Calu3 (cell line): ENCODE measurements around the gene KRTAP19-8. TPM values are rescaled to one million over a fixed set of nuclear protein-coding genes. Genes with fewer than 3 reads are reported as not detected.

Experiments
- BruUV-seq: library from RNA; stranded (reverse); fragments of 400-500 nt; replicated peaks from 2 replicates; lab custom pipeline; 2021; lab: Mats Ljungman, UMichigan
- CTCF ChIA-PET: fragments of 300-600 bp; sonication (Branson Sonifier 250); formaldehyde crosslinking; loops from one replicate; lab custom pipeline; 2022; ENCODE audit warnings: antibody characterized with exemption; lab: Charles Lee
- DNase-seq: peaks from one replicate; pipeline ENCODE4 v3.0.0; 2022
- H3K27ac Mint-ChIP-seq: one replicate; pipeline ENCODE4 v1.8.0; 2022; ENCODE audit warnings: mixed read lengths; ENCODE audit not compliant: unreplicated experiment
- H3K27me3 Mint-ChIP-seq: one replicate; pipeline ENCODE4 v1.8.0; 2022; ENCODE audit warnings: mixed read lengths; ENCODE audit not compliant: unreplicated experiment
- H3K36me3 Mint-ChIP-seq: one replicate; pipeline ENCODE4 v1.8.0; 2022; ENCODE audit warnings: mild to moderate bottlenecking, moderate library complexity, mixed read lengths; ENCODE audit not compliant: insufficient read depth, unreplicated experiment
- H3K4me1 Mint-ChIP-seq: one replicate; pipeline ENCODE4 v1.8.0; 2022; ENCODE audit warnings: mild to moderate bottlenecking, low read depth, mixed read lengths; ENCODE audit not compliant: unreplicated experiment
- H3K4me3 Mint-ChIP-seq: one replicate; pipeline ENCODE4 v1.8.0; 2022; ENCODE audit warnings: mild to moderate bottlenecking, low read depth, moderate library complexity, mixed read lengths; ENCODE audit not compliant: unreplicated experiment
- H3K9me3 Mint-ChIP-seq: one replicate; pipeline ENCODE4 v1.8.0; 2022; ENCODE audit warnings: low read depth, mixed read lengths; ENCODE audit not compliant: unreplicated experiment
- intact Hi-C: fragments of 100-400 bp; cut with micrococcal nuclease; formaldehyde crosslinking; loops from one replicate; pipeline ENCODE4 v1.10.0; 2022; ENCODE audit not compliant: unreplicated experiment
- total RNA-seq: library from RNA; stranded (reverse); gene quantifications from 2 replicates; pipeline ENCODE4 v1.2.3, GENCODE V29; 2022
- TF ChIP-seq, protein P1 (sequence below): fragments of 200-600 bp; IDR thresholded peaks from one replicate; pipeline ENCODE4 v1.8.0; 2022; ENCODE audit warnings: antibody characterized with exemption; ENCODE audit not compliant: unreplicated experiment

KRTAP19-8 gene
- total RNA-seq, 1 experiment from 2014 or later = not detected

DNA sequence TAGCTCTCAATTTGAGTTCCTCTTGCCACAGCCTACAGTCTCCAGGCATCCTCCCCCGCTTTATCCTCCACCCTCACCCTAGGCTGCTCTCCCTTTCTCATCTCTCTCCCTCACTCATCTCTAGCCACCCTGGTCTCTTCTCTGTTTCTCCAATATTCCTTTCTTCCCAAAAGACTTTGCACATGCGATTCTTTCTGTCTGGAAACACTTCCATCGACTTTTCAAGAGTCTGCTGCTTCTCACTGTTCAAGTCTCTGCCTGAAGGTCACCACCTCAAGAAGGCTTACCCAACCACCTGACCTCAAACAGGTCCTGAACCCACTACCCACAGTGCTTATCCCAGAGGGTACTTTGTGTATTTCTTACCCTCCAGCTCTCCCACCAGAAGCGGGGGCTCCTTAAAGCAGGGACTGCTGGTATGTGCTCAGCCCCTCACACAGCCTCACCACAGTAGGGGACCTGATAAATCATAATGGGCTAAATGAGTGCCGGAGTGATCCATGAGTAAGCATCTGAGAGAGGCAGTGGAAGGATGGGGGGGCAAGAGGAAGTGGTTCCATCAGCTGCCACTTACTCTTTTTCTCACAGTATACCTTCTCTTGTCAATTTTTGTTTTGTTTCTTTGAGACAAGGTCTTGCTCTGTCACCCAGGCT lies 14.3 kb upstream of the KRTAP19-8 start:
- Mint-ChIP-seq H3K9me3 (no peaks in the 10 kb centered on the region), H3K27ac (no peak overlapping the region), H3K4me1 (no peaks in the 10 kb centered on the region), H3K4me3 (no peak overlapping the region), H3K27me3 (peaks cover 21% of the 10 kb centered on the region), H3K36me3 (no peaks in the 10 kb centered on the region)
- DNase-seq = no peak
- intact Hi-C loops = no loop called here
- no TSS peak for BruUV-seq
- TF ChIP-seq, protein P1, sequence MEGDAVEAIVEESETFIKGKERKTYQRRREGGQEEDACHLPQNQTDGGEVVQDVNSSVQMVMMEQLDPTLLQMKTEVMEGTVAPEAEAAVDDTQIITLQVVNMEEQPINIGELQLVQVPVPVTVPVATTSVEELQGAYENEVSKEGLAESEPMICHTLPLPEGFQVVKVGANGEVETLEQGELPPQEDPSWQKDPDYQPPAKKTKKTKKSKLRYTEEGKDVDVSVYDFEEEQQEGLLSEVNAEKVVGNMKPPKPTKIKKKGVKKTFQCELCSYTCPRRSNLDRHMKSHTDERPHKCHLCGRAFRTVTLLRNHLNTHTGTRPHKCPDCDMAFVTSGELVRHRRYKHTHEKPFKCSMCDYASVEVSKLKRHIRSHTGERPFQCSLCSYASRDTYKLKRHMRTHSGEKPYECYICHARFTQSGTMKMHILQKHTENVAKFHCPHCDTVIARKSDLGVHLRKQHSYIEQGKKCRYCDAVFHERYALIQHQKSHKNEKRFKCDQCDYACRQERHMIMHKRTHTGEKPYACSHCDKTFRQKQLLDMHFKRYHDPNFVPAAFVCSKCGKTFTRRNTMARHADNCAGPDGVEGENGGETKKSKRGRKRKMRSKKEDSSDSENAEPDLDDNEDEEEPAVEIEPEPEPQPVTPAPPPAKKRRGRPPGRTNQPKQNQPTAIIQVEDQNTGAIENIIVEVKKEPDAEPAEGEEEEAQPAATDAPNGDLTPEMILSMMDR = no peak
- CTCF ChIA-PET = no interaction called here

DNA sequence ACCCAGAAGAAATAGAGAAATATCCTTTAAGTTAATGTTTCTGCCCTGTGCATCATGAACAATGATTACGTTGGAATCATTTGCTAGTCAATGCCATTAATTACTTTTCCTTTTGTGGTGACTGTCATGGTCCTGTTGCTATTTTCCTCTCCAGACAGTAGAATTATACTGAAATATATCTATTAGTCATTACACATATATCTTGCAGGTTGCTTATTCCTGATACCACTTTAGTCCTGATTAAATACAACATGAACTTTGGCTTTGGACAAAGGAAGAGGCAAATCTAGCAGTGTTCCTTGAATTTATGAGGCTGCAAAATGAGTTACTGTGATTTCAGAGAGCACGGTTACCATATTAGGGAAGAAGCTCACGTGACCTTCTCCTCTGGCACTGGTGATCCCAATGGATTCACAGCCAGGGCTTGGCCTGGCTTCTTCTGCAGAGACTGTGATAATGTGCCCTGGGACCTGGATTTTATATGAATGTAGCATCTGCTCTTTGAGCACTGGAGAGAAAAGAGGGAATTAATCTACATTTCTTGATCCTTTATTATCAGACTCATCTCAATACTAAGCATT lies 12.4 kb upstream of the KRTAP19-8 start:
- TF ChIP-seq, protein P1 = no peak
- Mint-ChIP-seq H3K4me1 (no peaks in the 10 kb centered on the region), H3K27me3 (peaks cover 34% of the 10 kb centered on the region), H3K9me3 (no peaks in the 10 kb centered on the region), H3K27ac (no peak overlapping the region), H3K4me3 (no peak overlapping the region), H3K36me3 (no peaks in the 10 kb centered on the region)
- intact Hi-C loops = no loop called here
- DNase-seq = no peak
- CTCF ChIA-PET = no interaction called here
- no TSS peak for BruUV-seq

DNA sequence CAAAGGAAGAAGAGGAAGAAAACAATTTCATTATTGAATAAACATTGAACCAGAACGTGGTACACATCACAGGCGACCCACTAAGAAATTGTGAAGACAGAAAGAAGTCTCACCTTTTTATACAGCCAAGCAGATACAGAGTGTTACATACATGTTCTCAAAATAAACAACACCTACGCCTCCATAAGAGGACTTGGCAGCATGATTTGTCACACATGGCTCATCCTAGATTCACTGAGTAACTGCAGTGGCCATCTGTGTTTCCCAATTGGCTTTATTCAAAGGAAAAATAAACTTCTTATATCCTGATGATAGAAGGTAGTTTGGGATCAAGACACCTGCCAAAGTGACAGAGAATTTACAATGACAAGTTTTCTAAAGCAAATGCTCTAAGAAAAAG lies 7.6 kb upstream of the KRTAP19-8 start:
- H3K4me1 Mint-ChIP-seq = no peaks in the 10 kb centered on the region
- no peak overlapping the region for H3K4me3 Mint-ChIP-seq
- no TSS peak for BruUV-seq
- DNase-seq = no peak
- no peaks in the 10 kb centered on the region for H3K36me3 Mint-ChIP-seq
- intact Hi-C loops = no loop called here
- CTCF ChIA-PET = no interaction called here
- H3K27ac Mint-ChIP-seq = no peak overlapping the region
- H3K27me3 Mint-ChIP-seq = peaks cover 14% of the 10 kb centered on the region
- TF ChIP-seq, protein P1 = no peak
- no peaks in the 10 kb centered on the region for H3K9me3 Mint-ChIP-seq

DNA sequence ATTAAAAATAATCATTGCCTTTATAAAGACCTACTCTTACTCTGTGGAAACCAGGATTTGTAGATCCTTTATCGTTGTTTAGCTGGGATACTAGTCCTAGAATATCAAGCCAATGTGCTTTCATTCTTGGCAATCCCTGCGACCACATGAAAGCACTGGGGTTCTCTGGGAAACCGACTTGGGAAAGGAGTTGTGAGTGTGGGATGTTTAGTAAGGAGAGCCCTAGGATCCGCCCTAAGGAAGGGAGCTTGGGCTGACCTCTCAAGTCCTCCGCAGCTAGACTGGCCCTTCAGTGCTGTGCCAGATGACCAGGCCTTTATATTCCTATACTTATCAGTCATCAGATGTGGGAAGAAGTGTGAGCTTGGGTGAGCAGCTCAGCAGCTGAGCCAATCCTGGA lies 5.2 kb upstream of the KRTAP19-8 start:
- Mint-ChIP-seq H3K9me3 (no peaks in the 10 kb centered on the region), H3K36me3 (no peaks in the 10 kb centered on the region), H3K4me1 (no peaks in the 10 kb centered on the region), H3K4me3 (no peak overlapping the region), H3K27ac (no peak overlapping the region), H3K27me3 (peaks cover 14% of the 10 kb centered on the region)
- TF ChIP-seq, protein P1 = no peak
- intact Hi-C loops = no loop called here
- CTCF ChIA-PET = no interaction called here
- no TSS peak for BruUV-seq
- DNase-seq = no peak
